ENCODE measurements around the gene GIPC2.

DNA sequence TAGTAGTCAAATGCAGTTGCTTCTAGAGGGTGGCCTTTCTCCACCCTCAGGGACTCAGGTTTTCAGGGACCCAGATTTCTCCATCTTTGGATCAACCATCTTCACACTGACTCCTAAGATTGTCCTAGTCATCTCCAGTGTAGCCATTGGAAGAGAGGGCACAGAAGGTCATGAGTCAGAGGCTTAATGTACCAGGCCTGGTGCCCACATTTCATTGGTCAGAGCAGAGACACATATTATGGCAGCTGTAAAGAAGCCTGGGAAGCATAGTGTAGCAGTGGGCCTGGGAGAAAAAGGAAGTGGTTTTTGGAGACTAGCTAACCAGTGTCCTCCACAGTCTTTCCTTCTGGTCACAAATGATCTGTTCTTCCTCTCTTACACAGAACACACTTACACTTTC, 122.5 kb downstream of the GIPC2 start:
- no peak for TF ChIP-seq CTCF (IDR thresholded peaks at IDR 0.05)
- TF ChIP-seq POLR2A (IDR thresholded peaks at IDR 0.05) = no peak

Measured in lower leg skin (tissue), 3 donors.